Measurements from ENCODE around the gene OR2G3.

Gene OR2G3

GRCh38 chr1:247605286-247605685 is at the start of gene OR2G3:
OR2G3 (plus strand) TSS chr1:247605586; CDS start chr1:247605586, 0 bp downstream.
- DNase-seq (ENCODE audit: low spot score) (no peak), FAIRE-seq (no peak)

GRCh38 chr1:247557926-247558674 is 47.3 kb upstream of the OR2G3 start:
- FAIRE-seq: no peak

GRCh38 chr1:247561711-247562110 is 43.7 kb upstream of the OR2G3 start:
- FAIRE-seq (no peak), DNase-seq (ENCODE audit: low spot score) (no peak)

More at GRCh38 chr1:247557926-247558674, 47.3 kb upstream of the OR2G3 start:
- no peak for DNase-seq (ENCODE audit: low spot score)

- FAIRE-seq: no peak
- no peak for DNase-seq (ENCODE audit: low spot score)
These were observed 43.2 kb upstream of the OR2G3 start for GRCh38 chr1:247562198-247562597.

- DNase-seq (ENCODE audit: low spot score) (no peak), FAIRE-seq (no peak)
These were observed 31.1 kb upstream of the OR2G3 start for GRCh38 chr1:247574236-247574635.

- no peak for FAIRE-seq
- DNase-seq (ENCODE audit: low spot score): no peak
These were observed 30.7 kb upstream of the OR2G3 start for GRCh38 chr1:247574664-247575063.

GRCh38 chr1:247576514-247576913 is 28.9 kb upstream of the OR2G3 start:
- FAIRE-seq (no peak), DNase-seq (ENCODE audit: low spot score) (no peak)

GRCh38 chr1:247578946-247579460 is 26.4 kb upstream of the OR2G3 start:
- FAIRE-seq: no peak
- no peak for DNase-seq (ENCODE audit: low spot score)

GRCh38 chr1:247588060-247588459 is 17.3 kb upstream of the OR2G3 start, which contains the start of gene OR2G2:
OR2G2 (plus strand) TSS chr1:247588360; CDS start chr1:247588360, 0 bp downstream.
- DNase-seq (ENCODE audit: low spot score) (no peak), FAIRE-seq (no peak)

- FAIRE-seq (no peak), DNase-seq (ENCODE audit: low spot score) (no peak)
These were observed 8.0 kb downstream of the OR2G3 start for GRCh38 chr1:247613405-247613804.

GRCh38 chr1:247614625-247615024 is 9.2 kb downstream of the OR2G3 start:
- DNase-seq (ENCODE audit: low spot score) (no peak), FAIRE-seq (no peak)

- FAIRE-seq: no peak
These were observed 22.6 kb downstream of the OR2G3 start for GRCh38 chr1:247627951-247628350.

GRCh38 chr1:247638011-247638410 is 32.6 kb downstream of the OR2G3 start:
- FAIRE-seq: no peak
- DNase-seq (ENCODE audit: low spot score): no peak

More at GRCh38 chr1:247627951-247628350, 22.6 kb downstream of the OR2G3 start:
- no peak for DNase-seq (ENCODE audit: low spot score)

GRCh38 chr1:247638781-247639180 is 33.4 kb downstream of the OR2G3 start:
- FAIRE-seq (no peak), DNase-seq (ENCODE audit: low spot score) (no peak)

GRCh38 chr1:247639381-247639981 is 34.1 kb downstream of the OR2G3 start:
- FAIRE-seq (peak; percentile 17), DNase-seq (ENCODE audit: low spot score) (peak; percentile 94)

GRCh38 chr1:247642742-247643141 is 37.4 kb downstream of the OR2G3 start:
- no peak for DNase-seq (ENCODE audit: low spot score)
- FAIRE-seq: no peak

GRCh38 chr1:247646867-247647266 is 41.5 kb downstream of the OR2G3 start:
- no peak for FAIRE-seq

GRCh38 chr1:247647864-247648263 is 42.5 kb downstream of the OR2G3 start:
- peak; percentile 30 for DNase-seq (ENCODE audit: low spot score)
- FAIRE-seq: no peak

More at GRCh38 chr1:247646867-247647266, 41.5 kb downstream of the OR2G3 start:
- no peak for DNase-seq (ENCODE audit: low spot score)

- FAIRE-seq (no peak), DNase-seq (ENCODE audit: low spot score) (no peak)
These were observed 47.7 kb downstream of the OR2G3 start for GRCh38 chr1:247653040-247653439.
